Mucosa of rectum (tissue), 2 donors: ENCODE measurements around the gene SCMH1.
A peak's percentile ranks its signal among the peaks of the same experiment; 100 is the strongest.

ENCODE experiments used
- H3K27ac ChIP-seq, 2 donors: one replicate each; pipeline ENCODE4 v1.7.0; 2013; ENCODE audit warnings: inconsistent platforms in 2 of 2, low read depth in 2 of 2, low read length in 2 of 2
- H3K27me3 ChIP-seq, 2 donors: one replicate each; pipeline ENCODE4 v1.7.0; 2013; ENCODE audit warnings: low read length in 2 of 2; ENCODE audit not compliant: control insufficient read depth in 2 of 2, insufficient read depth in 2 of 2
- H3K36me3 ChIP-seq, 2 donors: one replicate each; pipeline ENCODE4 v1.7.0; 2013; ENCODE audit warnings: low read length in 2 of 2; ENCODE audit not compliant: control insufficient read depth in 2 of 2, insufficient read depth in 2 of 2
- H3K4me1 ChIP-seq, 2 donors: one replicate each; pipeline ENCODE4 v1.7.0; 2013; ENCODE audit warnings: low read length in 2 of 2, mild to moderate bottlenecking in 1 of 2; ENCODE audit not compliant: control insufficient read depth in 2 of 2, insufficient read depth in 2 of 2
- H3K4me3 ChIP-seq, 2 donors: one replicate each; pipeline ENCODE4 v1.7.0; 2013; ENCODE audit warnings: low read length in 2 of 2
- H3K9ac ChIP-seq, 2 donors: one replicate each; pipeline ENCODE4 v1.7.0; 2013; ENCODE audit warnings: low read length in 2 of 2, low read depth in 1 of 2, mild to moderate bottlenecking in 1 of 2
- H3K9me3 ChIP-seq, 2 donors: one replicate each; pipeline ENCODE4 v1.7.0; 2013; ENCODE audit warnings: low read length in 2 of 2; ENCODE audit not compliant: control insufficient read depth in 2 of 2
- donor health status: healthy.
- donor health status: Normal muscosa, but diverticular disease.

The SCMH1 gene

DNA sequence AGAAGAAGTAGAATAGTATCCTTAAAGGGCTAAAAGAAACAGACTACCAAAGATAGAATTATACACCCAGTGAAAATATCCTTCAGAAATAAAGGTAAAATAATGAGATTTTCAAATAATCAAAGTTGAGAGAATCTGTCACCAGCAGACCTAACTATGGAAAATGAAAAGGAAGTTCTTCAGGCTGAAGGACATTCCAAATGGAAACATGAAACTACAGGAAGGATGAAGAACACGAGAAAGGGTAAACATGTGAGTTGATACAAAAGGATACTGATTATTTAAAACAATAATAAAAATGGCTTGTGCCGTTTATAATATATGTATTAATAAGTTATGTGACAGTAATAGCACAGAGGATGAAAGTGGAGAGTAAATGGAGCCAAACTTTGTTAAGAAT, 163.5 kb downstream of the SCMH1 start:
- H3K27me3 ChIP-seq = no peaks in the 10 kb centered on the region
- no peaks in the 10 kb centered on the region for H3K9me3 ChIP-seq
- H3K36me3 ChIP-seq = no peaks in the 10 kb centered on the region
- H3K4me3 ChIP-seq = no peak overlapping the region
- H3K4me1 ChIP-seq = no peaks in the 10 kb centered on the region
- H3K27ac ChIP-seq = no peak overlapping the region
- H3K9ac ChIP-seq = no peak overlapping the region

DNA sequence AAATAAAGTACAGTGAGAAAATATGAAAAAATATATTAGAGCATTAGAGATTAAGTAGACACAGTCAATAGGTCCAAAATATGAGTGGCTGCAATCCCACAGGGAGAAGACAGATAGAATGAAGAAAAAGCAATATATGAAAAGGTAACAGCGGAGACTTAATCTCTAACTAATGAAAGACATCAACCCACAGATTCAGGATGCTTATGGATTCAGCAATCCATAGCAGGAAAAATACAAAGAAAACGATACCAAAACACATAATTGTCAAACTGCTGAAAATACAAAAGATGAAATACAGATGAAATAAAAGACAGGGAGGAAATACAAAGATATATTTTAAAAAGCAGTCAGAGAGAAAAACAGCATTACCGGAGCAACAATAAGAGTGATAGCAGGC, 163.9 kb downstream of the SCMH1 start:
- no peaks in the 10 kb centered on the region for H3K4me1 ChIP-seq
- H3K27me3 ChIP-seq = no peaks in the 10 kb centered on the region
- no peaks in the 10 kb centered on the region for H3K9me3 ChIP-seq
- no peak overlapping the region for H3K27ac ChIP-seq
- H3K36me3 ChIP-seq = no peaks in the 10 kb centered on the region
- H3K9ac ChIP-seq = no peak overlapping the region
- no peak overlapping the region for H3K4me3 ChIP-seq

DNA sequence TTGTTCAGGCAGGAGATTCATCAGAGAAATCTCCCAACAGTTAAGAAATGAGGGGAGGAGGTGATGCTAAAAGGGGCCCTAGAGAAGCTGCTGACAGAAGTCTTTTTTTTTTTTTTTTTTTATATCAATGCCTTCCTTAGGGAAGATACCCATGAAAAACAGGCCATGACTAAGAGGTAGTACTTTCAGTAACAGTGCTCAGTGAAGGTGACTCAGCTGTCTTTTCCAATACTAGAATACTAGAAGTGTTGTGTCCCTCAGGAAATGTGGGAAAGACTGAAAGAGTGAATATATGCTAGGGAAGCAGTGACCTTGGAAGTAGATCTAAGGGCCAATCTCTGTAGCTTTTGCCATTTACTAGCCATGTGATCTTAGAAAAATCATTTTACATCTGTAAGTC, 168.1 kb downstream of the SCMH1 start:
- Histone ChIP-seq H3K9me3 (no peaks in the 10 kb centered on the region), H3K27me3 (no peaks in the 10 kb centered on the region), H3K4me1 (no peaks in the 10 kb centered on the region), H3K27ac (no peak overlapping the region), H3K4me3 (no peak overlapping the region), H3K36me3 (peaks cover 3 to 10% of the 10 kb centered on the region in 2 donors), H3K9ac (no peak overlapping the region)

DNA sequence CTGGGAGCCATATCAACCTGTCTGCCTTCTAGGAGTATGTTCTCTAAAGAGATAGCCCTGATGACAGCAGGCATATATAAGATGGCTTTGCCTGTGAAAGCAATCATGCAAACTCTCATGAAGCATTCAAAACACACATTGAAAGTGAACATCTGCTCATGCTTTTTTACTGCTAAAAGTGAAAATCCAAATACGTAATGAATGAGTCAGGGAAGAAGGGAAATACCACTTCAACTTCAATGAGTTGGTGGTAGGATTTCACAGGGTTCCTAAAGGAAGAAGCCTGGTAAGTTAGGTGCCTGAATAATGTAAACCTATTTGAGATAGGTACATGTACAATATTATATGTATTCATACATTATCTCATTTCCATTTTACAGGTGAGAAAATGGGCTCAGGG, 170.1 kb downstream of the SCMH1 start:
- Histone ChIP-seq H3K9ac (no peak overlapping the region), H3K27me3 (no peaks in the 10 kb centered on the region), H3K27ac (no peak overlapping the region), H3K4me3 (no peak overlapping the region), H3K36me3 (peaks cover 4 to 10% of the 10 kb centered on the region in 2 donors), H3K9me3 (no peaks in the 10 kb centered on the region), H3K4me1 (no peaks in the 10 kb centered on the region)

DNA sequence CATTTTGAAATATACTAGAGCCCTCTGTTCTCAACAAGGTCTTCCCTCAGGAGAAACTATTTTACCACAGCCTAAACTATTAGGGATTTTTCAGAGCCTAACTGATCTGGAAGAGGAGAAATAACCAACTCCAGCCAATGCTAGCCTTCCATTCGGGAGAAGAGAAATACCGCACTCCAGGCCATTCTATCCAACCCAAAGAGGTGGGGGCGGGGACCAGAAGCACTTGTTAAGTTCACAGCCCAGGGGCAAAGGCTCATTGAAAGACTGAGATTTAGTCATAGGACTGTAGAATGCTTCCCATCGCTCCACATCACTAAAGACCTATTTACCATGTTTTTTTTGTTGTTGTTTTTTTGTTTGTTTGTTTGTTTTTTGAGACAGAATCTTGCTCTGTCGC, 185.2 kb downstream of the SCMH1 start:
- Histone ChIP-seq H3K4me3 (no peak overlapping the region), H3K27me3 (no peaks in the 10 kb centered on the region), H3K27ac (no peak overlapping the region), H3K9ac (no peak overlapping the region), H3K9me3 (no peaks in the 10 kb centered on the region), H3K4me1 (no peaks in the 10 kb centered on the region), H3K36me3 (peaks cover 4 to 13% of the 10 kb centered on the region in 2 donors)

DNA sequence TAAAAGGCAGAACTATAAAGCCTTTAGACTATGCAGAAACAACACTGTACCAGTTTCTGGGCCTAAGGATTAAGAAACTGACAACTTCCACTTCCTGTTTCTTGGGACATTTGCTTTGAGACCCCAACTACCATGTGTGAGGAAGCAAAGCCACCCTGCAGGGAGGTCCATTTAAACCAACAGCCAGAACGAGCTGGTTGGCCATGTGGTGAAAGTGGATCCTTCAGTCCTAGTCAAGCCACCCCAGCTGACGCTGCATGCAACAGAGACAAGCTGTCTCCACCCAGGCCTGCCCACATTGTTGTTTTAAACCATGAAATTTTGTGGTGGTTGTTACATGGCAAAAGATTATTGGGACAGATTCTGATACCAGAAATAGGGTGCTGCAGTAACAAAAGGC, 188.8 kb downstream of the SCMH1 start:
- Histone ChIP-seq H3K9me3 (no peaks in the 10 kb centered on the region), H3K36me3 (peaks cover 9 to 11% of the 10 kb centered on the region in 2 donors), H3K27ac (no peak overlapping the region), H3K9ac (no peak overlapping the region), H3K27me3 (no peaks in the 10 kb centered on the region), H3K4me1 (no peaks in the 10 kb centered on the region), H3K4me3 (no peak overlapping the region)

DNA sequence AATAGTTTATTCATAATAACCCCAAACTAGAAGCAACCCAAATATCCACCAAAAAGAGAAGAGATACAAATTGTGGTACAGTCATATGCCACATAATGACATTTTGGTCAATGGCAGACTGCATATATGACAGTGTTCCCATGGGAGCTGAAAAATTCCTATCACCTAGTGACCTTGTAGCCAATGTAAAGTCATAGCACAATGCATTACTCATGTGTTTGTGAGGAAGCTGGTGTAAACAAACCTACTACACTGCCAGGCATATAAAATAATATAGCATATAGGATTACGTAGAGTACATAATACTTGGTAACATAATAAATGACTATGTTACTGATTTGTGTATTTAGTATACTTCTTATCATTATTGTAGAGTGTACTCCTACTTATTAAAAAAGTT, 191.1 kb downstream of the SCMH1 start:
- Histone ChIP-seq H3K27me3 (no peaks in the 10 kb centered on the region), H3K4me3 (no peak overlapping the region), H3K27ac (no peak overlapping the region), H3K9ac (no peak overlapping the region), H3K36me3 (peaks cover 11 to 14% of the 10 kb centered on the region in 2 donors), H3K9me3 (no peaks in the 10 kb centered on the region), H3K4me1 (peaks cover 3 to 10% of the 10 kb centered on the region in 2 donors)

DNA sequence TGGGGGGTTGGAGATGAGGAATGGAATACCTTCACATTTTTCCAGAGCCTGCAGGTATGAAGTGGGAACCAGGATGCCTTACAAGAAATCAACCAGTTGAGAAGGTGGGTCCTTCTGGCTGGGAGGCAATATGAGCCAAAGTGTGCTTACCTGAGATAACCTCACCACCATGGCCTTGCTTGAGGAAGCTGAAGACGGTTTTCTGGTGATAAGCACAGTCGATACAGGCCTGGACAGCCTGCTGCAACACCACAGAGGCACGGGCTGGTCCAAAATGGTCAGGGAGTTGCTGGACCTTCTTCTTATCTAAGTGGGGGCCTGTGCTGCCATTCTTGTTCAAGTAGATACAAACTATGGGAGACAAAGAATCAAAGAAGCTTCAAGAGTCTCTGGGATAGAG, 193.6 kb downstream of the SCMH1 start:
- Histone ChIP-seq H3K4me3 (no peak overlapping the region), H3K36me3 (peaks cover 11 to 14% of the 10 kb centered on the region in 2 donors), H3K4me1 (peaks cover 15 to 20% of the 10 kb centered on the region in 2 donors), H3K9ac (no peak overlapping the region), H3K27me3 (no peaks in the 10 kb centered on the region), H3K9me3 (no peaks in the 10 kb centered on the region), H3K27ac (no peak overlapping the region)

DNA sequence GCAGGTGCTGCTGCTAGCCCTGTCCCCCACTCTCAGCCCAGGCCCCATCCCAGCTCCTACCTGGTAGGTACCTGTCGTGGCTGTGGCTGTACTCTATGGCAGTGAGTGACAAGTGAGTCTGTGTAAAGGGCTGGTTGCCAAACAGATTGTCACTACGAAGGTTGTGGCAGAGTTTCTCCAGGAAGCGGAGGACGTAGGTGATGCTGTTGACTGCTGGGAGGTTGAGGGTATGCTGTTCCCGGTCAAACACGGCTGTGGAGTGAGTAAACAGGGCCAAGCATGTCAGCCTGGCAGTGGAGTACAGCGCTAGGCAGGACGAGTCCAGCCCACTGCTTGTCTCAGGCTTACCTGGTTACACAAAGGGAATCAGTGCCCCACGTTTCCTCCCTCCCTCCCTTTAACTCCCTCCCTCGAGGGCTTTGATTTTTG, 195.7 kb downstream of the SCMH1 start:
- H3K36me3 ChIP-seq = peaks cover 9% of the 10 kb centered on the region in 2 donors
- peak overlapping the region in 1 of 2 donors; percentile 5 for H3K4me3 ChIP-seq
- no peaks in the 10 kb centered on the region for H3K27me3 ChIP-seq
- peak overlapping the region; percentile 49 to 52 for H3K27ac ChIP-seq
- H3K9me3 ChIP-seq = no peaks in the 10 kb centered on the region
- H3K4me1 ChIP-seq = peaks cover 15 to 20% of the 10 kb centered on the region in 2 donors
- peak overlapping the region in 1 of 2 donors; percentile 42 for H3K9ac ChIP-seq

DNA sequence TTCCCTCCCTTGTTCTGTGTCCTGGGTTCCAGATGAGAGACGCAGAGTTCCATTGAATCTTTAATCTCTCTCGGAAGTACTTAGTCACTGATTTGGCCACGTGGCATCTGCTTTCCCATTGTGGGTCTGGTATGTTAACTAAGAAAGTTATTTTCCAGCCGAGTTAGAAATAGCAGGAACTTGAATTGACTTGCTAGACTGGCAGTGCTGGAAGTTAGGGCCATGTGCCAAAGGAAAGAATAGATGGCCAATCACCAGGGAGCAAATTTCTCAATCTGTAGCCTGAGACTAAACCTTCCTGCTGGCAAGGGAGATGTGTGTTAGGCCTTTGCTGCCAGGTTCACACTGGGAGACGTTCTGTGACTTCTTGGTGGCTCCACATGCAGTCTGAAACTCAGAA, 196.4 kb downstream of the SCMH1 start:
- H3K9me3 ChIP-seq = no peaks in the 10 kb centered on the region
- peak overlapping the region; percentile 49 to 52 for H3K27ac ChIP-seq
- H3K9ac ChIP-seq = peak overlapping the region in 1 of 2 donors; percentile 22
- H3K4me3 ChIP-seq = no peak overlapping the region
- peaks cover 15 to 20% of the 10 kb centered on the region in 2 donors for H3K4me1 ChIP-seq
- H3K36me3 ChIP-seq = peaks cover 14 to 15% of the 10 kb centered on the region in 2 donors
- H3K27me3 ChIP-seq = no peaks in the 10 kb centered on the region

DNA sequence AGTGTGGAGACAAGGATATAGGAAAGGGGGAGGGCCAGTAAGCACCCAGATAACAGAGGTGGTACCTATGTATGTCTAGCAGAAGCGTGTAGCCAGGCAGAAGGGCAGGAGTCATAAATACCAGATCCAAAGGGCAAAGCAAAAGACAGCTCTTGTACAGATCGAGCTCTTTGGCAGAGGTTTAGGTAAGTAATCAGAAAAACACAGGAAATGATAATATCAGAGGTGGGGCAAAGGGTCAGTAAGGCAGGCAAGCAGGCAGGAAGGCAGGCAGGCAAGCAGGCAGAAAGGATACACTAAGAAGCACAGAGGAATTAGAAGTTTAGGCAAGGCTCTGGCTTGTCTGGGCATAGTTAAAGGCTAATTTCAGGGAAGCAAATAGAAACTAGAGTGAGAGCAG, 197.9 kb downstream of the SCMH1 start:
- Histone ChIP-seq H3K9ac (peak overlapping the region in 1 of 2 donors; percentile 18), H3K4me3 (peak overlapping the region in 1 of 2 donors; percentile 17), H3K36me3 (peaks cover 15 to 16% of the 10 kb centered on the region in 2 donors), H3K9me3 (no peaks in the 10 kb centered on the region), H3K27me3 (no peaks in the 10 kb centered on the region), H3K4me1 (peaks cover 15 to 20% of the 10 kb centered on the region in 2 donors), H3K27ac (peak overlapping the region; percentile 11 to 35)
